ENCODE results near the gene PTPRG.

DNA sequence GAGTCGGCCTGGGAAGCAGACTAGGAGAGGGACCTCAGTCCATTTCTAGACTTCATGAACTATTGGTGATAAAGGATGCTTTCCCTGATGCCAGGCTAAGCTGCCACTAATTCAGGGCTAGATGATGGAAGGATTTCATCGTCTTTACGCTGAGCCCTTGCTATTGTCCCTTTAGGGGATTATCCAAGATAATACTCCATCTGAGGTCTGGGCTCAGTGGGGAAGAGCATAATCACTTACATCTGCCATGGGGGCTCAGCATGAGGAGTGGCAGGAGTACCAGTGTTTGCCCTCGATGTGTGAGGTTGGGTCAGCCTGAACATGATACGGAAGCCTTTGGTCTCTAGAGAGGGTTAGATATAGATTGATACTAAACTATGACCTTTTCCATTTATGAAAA lies 47.3 kb downstream of the PTPRG start:
- no peak for TF ChIP-seq POLR2A (IDR thresholded peaks at IDR 0.05; ENCODE audit: low read depth, low read length)
- no peak for TF ChIP-seq TAF1 (IDR thresholded peaks at IDR 0.05; ENCODE audit: borderline replicate concordance, low read depth, low read length)
- TF ChIP-seq POLR2AphosphoS5 (IDR thresholded peaks at IDR 0.05; ENCODE audit: low read depth, low read length), result no peak
